ENCODE measurements around the gene BDKRB2.

The BDKRB2 gene

GRCh38 chr14:96255501-96256366 lies 51.1 kb downstream of the BDKRB2 start, which contains the start of gene BDKRB1:
Gene BDKRB1 (plus strand): TSS chr14:96256210. CDS start chr14:96263683, 7,473 bp downstream.
- DNase-seq: no peak

GRCh38 chr14:96256407-96256806 lies 51.8 kb downstream of the BDKRB2 start:
- no peak for DNase-seq

GRCh38 chr14:96257056-96257455 lies 52.4 kb downstream of the BDKRB2 start:
- no peak for DNase-seq

- DNase-seq: no peak
Measured at GRCh38 chr14:96257900-96258299, 53.3 kb downstream of the BDKRB2 start.

GRCh38 chr14:96260341-96260821 lies 55.7 kb downstream of the BDKRB2 start:
- DNase-seq: no peak

GRCh38 chr14:96261053-96261452 lies 56.4 kb downstream of the BDKRB2 start:
- DNase-seq: no peak

GRCh38 chr14:96261772-96262655 lies 57.4 kb downstream of the BDKRB2 start:
- DNase-seq: no peak

GRCh38 chr14:96263347-96264199 lies 58.9 kb downstream of the BDKRB2 start:
- DNase-seq: no peak

- no peak for DNase-seq
Measured at GRCh38 chr14:96264200-96264553, 59.5 kb downstream of the BDKRB2 start.

- no peak for DNase-seq
Measured at GRCh38 chr14:96264853-96265252, 60.2 kb downstream of the BDKRB2 start.

- peak; percentile 77 for DNase-seq
Measured at GRCh38 chr14:96265383-96266095, 60.9 kb downstream of the BDKRB2 start.

- DNase-seq: peak; percentile 83
Measured at GRCh38 chr14:96267336-96267735, 62.7 kb downstream of the BDKRB2 start.

- DNase-seq: no peak
Measured at GRCh38 chr14:96267916-96268315, 63.3 kb downstream of the BDKRB2 start.

GRCh38 chr14:96268431-96269358 lies 64.1 kb downstream of the BDKRB2 start:
- DNase-seq: no peak

- DNase-seq: no peak
Measured at GRCh38 chr14:96269359-96269710, 64.7 kb downstream of the BDKRB2 start.

GRCh38 chr14:96270565-96271420 lies 66.2 kb downstream of the BDKRB2 start:
- no peak for DNase-seq

GRCh38 chr14:96271421-96271762 lies 66.8 kb downstream of the BDKRB2 start:
- no peak for DNase-seq

GRCh38 chr14:96272777-96273473 lies 68.3 kb downstream of the BDKRB2 start:
- no peak for DNase-seq

GRCh38 chr14:96273629-96274028 lies 69.0 kb downstream of the BDKRB2 start:
- no peak for DNase-seq
